Measurements from ENCODE around the gene TPST1.
"Not testable (repeated sequence)": the region's sequence is repeated elsewhere in the genome, so short reads cannot be mapped to it uniquely, and the experiment has no call there.

TPST1 gene

GRCh38 chr7:66331883-66332282, 126.7 kb downstream of the TPST1 start:
- DNase-seq (ENCODE audit: low spot score) = no peak

- no peak for DNase-seq (ENCODE audit: low spot score)
These were observed 128.3 kb downstream of the TPST1 start for GRCh38 chr7:66333443-66333842.

GRCh38 chr7:66335318-66335717, 130.2 kb downstream of the TPST1 start:
- no peak for DNase-seq (ENCODE audit: low spot score)

- DNase-seq (ENCODE audit: low spot score) = no peak
These were observed 131.6 kb downstream of the TPST1 start for GRCh38 chr7:66336760-66337159.

GRCh38 chr7:66339141-66339540, 134.0 kb downstream of the TPST1 start:
- no peak for DNase-seq (ENCODE audit: low spot score)

- DNase-seq (ENCODE audit: low spot score) = no peak
These were observed 139.0 kb downstream of the TPST1 start for GRCh38 chr7:66344166-66344565.

- DNase-seq (ENCODE audit: low spot score) = no peak
These were observed 143.4 kb downstream of the TPST1 start for GRCh38 chr7:66348531-66348930.

GRCh38 chr7:66348959-66349358, 143.8 kb downstream of the TPST1 start:
- no peak for DNase-seq (ENCODE audit: low spot score)

GRCh38 chr7:66352071-66352470, 146.9 kb downstream of the TPST1 start:
- no peak for DNase-seq (ENCODE audit: low spot score)

GRCh38 chr7:66353547-66353946, 148.4 kb downstream of the TPST1 start:
- DNase-seq (ENCODE audit: low spot score) = no peak

- DNase-seq (ENCODE audit: low spot score) = no peak
These were observed 150.6 kb downstream of the TPST1 start for GRCh38 chr7:66355756-66356155.

- no peak for DNase-seq (ENCODE audit: low spot score)
These were observed 151.2 kb downstream of the TPST1 start for GRCh38 chr7:66356277-66356721.

GRCh38 chr7:66357087-66357486, 152.0 kb downstream of the TPST1 start:
- no peak for DNase-seq (ENCODE audit: low spot score)

GRCh38 chr7:66359656-66360211, 154.6 kb downstream of the TPST1 start:
- no peak for DNase-seq (ENCODE audit: low spot score)

GRCh38 chr7:66362136-66362535, 157.0 kb downstream of the TPST1 start:
- no peak for DNase-seq (ENCODE audit: low spot score)

GRCh38 chr7:66363635-66364034, 158.5 kb downstream of the TPST1 start:
- no peak for DNase-seq (ENCODE audit: low spot score)

GRCh38 chr7:66365031-66365430, 159.9 kb downstream of the TPST1 start:
- not testable (repeated sequence) for DNase-seq (ENCODE audit: low spot score)

GRCh38 chr7:66371096-66371824, 166.1 kb downstream of the TPST1 start:
- DNase-seq (ENCODE audit: low spot score) = no peak

- not testable (repeated sequence) for DNase-seq (ENCODE audit: low spot score)
These were observed 169.2 kb downstream of the TPST1 start for GRCh38 chr7:66374141-66374840.

- no peak for DNase-seq (ENCODE audit: low spot score)
These were observed 171.3 kb downstream of the TPST1 start for GRCh38 chr7:66376264-66376945.

GRCh38 chr7:66377045-66377444, 171.9 kb downstream of the TPST1 start:
- DNase-seq (ENCODE audit: low spot score) = no peak

GRCh38 chr7:66377714-66378113, 172.6 kb downstream of the TPST1 start:
- DNase-seq (ENCODE audit: low spot score) = no peak

All from left forelimb (tissue), 1 donor.